Activated T-cell treated with anti-CD3 and anti-CD28 coated beads for 24 hours (primary cell): ENCODE results near the gene LAMA1.
"Not testable (repeated sequence)": the region's sequence is repeated elsewhere in the genome, so short reads cannot be mapped to it uniquely, and the experiment has no call there.

ENCODE experiments used
- DNase-seq: peaks from one replicate; pipeline ENCODE4 v3.0.0-alpha.2; 2020; ENCODE audit warnings: low read depth

The LAMA1 gene

GRCh38 chr18:7117390-7118355, at the start of gene LAMA1:
Gene LAMA1, minus strand, starts transcription at chr18:7117797. Its CDS starts 77 bp downstream, at chr18:7117720.
- DNase-seq: no peak

GRCh38 chr18:7165846-7166393, 48.3 kb upstream of the LAMA1 start:
- DNase-seq: no peak

DNA sequence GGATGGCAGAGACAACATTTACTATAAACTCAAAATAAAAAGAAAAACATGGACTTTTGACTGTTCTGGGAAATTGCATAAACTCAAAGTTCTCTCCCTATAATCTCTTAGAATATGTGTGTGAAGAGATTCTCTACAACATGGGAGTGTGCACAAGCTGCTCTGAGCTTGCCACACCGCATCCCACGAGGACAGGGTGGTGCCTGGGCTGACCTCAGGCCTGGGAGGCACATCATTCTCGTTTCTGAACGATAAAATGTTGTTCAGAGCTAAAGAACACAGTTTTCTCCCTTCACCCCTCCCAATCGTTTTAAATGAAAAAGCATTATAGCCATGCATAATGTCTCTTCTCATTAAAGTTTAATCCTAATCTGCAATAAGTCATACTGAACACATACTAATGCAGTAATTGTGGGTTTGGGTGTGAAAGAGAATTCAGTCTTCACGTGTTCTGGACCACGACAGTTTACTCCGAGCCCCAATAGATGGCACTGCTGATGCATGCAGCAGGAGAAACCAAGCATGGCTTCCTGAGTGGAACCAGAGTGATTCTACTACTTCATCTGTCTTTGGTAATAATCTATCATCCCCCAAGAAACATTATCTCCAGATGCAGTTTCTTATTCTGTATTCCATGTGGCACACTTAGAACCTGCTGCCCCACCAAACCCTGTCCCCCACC, 46.9 kb upstream of the LAMA1 start:
- DNase-seq: no peak

DNA sequence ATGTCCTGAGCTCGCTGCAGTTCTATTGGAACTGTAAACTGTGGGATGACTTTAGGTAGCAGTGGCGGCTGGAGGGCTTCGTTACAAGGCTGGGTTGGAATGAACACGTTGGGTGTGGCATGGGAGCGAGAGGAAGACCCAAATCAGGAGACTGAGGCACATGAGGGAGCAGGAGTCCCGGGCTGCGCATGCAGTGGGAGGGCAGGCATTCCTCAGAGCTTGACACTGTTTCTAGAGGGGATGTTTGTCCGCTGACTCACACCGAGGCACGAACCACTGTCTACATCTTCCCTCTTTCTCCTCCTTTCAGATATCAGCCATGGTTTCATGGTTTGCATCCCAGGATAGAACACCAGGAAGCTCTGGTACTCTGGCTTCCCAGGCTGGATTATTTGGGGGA, 40.6 kb upstream of the LAMA1 start:
- no peak for DNase-seq

DNA sequence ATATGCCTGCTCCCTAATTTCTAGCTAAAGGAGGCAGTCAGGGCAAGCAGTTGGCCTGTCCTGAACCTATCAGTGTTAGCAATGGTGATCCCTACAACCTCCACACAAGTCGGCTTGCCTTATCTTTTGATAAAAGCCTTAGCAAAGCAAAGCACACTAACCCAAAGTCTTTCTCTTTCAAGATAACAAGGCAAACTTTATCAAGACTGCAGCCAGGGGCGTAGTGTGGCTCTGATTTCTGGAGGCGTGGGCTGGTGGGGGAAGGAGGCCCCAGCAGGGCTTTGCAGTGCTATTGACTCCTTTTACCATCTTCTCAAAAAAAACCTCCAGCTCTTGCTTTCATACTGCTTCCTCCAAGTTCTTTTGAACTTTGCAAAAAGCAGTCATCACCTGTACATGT, 40.2 kb upstream of the LAMA1 start:
- DNase-seq: no peak

DNA sequence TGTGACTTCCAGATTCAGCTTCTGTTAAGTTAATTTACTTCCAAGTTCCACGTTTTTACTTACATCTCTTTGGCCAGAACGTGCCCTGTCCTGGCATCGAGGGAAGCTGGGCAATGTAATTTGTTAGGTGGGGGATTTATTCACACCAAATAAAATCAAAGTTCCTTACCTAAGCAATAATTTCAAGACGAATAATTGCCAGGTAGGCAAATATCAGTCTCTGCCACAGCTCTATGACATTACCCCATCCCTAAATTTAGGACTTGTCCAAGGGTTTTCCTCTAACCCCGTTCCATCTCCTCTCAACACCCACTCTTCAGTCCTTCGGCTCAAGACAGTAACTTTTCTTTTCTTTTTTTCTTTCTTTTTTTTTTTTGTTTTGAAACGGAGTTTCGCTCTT, 38.3 kb upstream of the LAMA1 start:
- DNase-seq: no peak

GRCh38 chr18:7155092-7155491, 37.5 kb upstream of the LAMA1 start:
- DNase-seq: no peak

- no peak for DNase-seq
Measured at GRCh38 chr18:7152440-7152839, 34.8 kb upstream of the LAMA1 start.

GRCh38 chr18:7147399-7147798, 29.8 kb upstream of the LAMA1 start:
- DNase-seq: no peak

GRCh38 chr18:7146067-7146466, 28.5 kb upstream of the LAMA1 start:
- no peak for DNase-seq

- not testable (repeated sequence) for DNase-seq
Measured at GRCh38 chr18:7144921-7145320, 27.3 kb upstream of the LAMA1 start.

GRCh38 chr18:7141287-7141686, 23.7 kb upstream of the LAMA1 start:
- no peak for DNase-seq

DNA sequence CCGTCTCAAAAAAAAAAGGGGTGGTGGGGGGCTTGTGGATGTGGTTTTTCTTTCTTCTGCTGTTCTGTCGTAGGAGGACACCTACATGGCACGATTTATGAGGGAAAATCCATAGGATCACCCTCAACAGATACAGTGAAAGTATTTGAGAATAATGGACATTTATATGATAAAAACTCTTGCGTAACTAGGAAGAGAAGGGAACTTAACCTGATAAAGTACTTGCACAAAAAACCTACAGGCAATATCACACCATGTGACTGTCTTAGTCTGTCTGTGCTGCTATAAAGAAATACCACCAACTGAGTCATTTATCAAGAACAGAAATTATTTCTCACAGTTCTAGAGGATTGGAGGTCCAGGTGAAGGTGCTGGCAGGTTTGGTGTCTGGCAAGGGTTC, 21.8 kb upstream of the LAMA1 start:
- no peak for DNase-seq

DNA sequence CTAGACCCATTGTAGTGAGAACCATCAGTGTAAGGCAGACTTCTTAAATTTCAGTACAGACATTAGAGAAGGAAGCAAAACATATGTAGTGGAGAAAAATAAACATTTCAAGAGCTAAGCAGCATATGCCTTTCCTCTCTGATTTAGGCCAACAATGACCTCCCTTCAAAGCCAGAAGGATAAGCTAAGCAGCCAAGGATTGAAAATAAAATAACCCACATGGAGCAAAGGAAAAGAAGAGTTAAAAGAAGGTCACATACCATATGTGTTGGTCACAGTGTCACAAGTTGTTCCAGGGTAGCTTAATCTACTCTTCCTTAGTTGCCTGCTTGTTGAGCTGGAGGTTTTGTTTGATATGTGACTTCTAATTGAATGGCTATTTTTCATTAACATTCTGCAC, 15.6 kb upstream of the LAMA1 start:
- DNase-seq: no peak

DNA sequence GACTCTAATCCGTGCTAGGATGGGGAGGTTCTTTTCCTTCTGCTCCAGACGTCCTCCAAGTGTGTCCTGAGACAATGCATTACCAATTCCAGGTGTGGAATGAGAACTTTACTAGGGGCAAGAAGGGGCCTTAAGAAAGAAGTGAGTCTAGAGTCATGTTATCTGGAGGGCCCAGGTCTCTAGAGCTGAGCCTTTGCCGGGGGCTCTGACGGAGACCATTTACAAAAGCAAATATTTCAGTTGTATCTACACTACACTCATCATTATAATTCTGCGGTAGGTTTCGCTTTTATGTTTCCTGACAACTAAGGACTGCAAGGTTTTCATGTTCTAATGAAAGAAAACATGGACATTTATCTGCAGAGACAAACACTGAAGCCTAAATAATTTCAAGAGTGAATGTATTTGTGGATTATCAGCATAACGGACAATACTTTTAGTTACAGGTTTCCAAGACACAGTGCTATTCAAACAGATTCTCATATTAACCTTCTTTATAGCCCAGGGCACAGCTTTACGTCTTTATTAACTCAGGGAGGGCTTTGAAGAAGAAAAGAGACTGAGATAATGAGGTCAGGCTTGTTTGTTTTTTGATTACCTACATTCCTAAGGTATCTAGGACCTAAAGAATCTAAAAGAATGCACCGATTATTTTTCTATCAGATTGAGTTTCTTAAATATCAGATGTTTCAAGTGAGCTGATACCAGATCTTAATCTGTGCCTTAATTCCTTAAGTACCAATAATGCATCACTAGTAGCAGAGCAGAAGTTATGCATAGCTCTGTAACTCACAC, 15.0 kb upstream of the LAMA1 start:
- no peak for DNase-seq

DNA sequence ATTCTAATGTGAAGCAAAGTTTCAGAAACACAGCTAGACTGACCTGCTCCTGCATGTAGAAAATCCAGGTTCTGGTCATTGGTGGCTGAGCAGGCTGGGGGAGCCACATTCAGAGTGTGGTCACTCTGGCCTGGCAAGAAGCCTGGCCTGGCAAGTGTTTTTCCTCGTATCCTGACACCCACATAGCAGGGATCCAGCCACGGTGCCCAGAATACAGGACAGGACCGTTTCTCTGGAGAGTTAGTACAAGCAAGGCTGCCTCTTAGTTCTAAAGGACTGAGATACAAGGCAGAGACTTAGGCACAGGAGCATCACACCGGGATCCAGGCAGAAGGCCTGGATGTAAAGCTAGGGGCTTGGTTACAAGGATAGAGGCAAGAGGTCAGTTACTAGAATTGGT, 4.8 kb upstream of the LAMA1 start:
- no peak for DNase-seq

DNA sequence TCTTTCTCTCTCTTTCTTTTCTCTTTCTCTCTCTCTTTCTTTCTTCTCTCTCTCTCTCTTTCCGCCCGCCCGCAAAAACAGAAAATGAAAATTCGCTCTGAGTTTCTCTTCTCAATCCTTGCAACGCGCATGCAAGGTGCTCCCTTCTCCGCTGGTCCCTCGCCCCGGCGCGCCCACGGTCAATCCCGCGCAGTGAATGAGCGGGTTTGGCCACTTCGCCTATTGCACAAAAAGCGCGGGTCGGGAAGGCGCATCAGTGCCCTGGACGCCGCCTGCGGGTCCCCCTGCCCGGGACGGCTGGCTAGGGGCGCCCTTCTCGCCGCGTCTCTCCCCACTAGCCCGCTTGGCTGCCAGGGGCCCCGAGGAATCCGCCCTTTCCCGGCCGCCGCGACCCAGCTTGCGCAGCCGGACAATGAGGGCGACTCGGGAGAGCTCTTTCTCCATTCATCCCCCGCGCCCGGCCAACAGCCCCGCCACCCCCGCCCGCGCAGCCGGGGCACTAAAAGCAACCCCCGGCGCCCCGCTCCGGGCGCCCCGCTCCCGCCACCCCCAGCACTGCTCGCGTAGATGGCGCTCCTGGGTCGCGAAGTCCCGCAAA, 706 bp downstream of the LAMA1 start:
- DNase-seq: no peak

DNA sequence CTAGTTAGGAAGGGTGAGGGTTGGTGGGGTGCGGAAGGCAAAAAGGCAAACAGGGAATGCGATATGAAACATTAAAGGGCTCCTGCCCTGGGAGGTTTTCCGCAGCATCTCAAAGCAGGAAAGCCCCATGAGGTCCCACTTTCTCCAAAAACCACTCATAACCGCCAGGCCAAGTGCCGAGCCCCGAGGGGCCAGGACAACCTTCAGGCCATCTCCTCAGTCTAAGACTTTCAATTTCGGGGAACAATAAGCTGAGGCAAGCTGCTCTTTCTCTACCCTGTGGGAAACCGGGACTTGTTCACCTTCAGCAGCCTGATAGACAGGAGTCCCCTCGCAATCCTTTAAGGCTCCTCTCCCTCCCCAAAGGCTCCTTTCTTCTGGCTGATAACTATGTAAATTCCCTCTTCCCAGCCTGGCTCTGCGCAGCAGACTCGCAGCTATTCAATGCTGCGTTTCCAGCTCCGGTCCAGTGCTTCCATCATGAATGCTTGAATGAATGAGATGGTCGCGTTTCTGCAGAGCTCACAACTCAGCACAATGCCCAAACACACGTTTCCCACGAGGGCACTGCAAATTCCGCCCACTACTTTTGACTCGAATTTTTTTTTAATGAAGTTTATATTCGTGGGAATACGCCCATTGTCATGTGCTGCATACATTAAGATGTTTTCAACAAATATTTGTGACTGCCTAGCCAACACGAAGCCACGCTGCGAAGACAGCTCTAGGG, 1.4 kb downstream of the LAMA1 start:
- no peak for DNase-seq

GRCh38 chr18:7112936-7113335, 4.7 kb downstream of the LAMA1 start:
- no peak for DNase-seq

DNA sequence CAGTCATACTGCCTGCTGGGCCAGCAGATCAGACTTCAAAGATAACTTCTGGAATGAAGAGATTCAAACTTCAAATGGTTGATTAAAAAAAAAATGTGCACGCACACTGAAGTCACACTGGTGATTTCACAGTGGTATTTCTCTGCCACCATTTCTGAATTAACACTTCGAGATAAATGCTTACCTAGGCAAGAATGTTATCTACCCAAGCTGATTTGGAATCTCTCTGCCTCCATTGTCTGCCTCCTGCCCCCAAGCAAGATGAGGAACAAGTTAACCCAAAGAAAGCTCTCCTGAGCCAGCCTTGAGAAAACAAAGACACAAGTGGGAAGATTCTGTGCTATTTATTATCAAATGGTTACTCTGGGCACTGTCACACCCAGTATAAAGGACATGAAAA, 6.5 kb downstream of the LAMA1 start:
- no peak for DNase-seq

- DNase-seq: no peak
Measured at GRCh38 chr18:7105943-7106342, 11.7 kb downstream of the LAMA1 start.
